ENCODE measurements around the gene EME2. TPM values are rescaled to one million over a fixed set of nuclear protein-coding genes. Genes with fewer than 3 reads are reported as not detected.

EME2 gene
- total and polyA plus RNA-seq, 4 donors: 1.4 to 9.0 (median 3.0) TPM

DNA sequence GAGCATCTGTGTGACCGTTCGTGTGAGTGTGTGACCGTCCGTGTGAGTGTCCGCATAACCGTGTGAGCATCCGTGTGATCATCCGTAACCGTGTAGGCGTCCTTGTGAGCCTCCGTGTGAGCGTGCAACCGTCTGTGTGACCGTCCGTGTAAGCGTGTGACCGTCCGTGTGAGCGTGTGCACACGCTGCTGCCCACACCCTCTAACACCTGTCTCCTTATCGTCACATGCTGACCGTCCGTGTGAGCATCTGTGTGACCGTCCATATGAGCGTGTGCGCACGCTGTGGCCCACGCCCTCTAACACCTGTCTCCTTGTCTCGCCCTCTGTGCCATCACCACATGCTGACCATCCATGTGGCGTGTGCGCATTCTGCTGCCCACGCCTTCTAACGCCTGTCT, 32.4 kb upstream of the EME2 start (continued):
- TF ChIP-seq CTCF (IDR thresholded peaks at IDR 0.05; ENCODE audit: low read depth, low read length, missing input control) (no peak), YY1 (IDR thresholded peaks at IDR 0.05) (no peak), JUND (IDR thresholded peaks at IDR 0.05) (no peak), FOXA1 (IDR thresholded peaks at IDR 0.05) (no peak), RXRA (IDR thresholded peaks at IDR 0.05) (no peak), FOXA2 (IDR thresholded peaks at IDR 0.05) (no peak), HNF4A (conservative IDR thresholded peaks at IDR 0.05) (no peak)
- TF ChIP-seq, protein P1, sequence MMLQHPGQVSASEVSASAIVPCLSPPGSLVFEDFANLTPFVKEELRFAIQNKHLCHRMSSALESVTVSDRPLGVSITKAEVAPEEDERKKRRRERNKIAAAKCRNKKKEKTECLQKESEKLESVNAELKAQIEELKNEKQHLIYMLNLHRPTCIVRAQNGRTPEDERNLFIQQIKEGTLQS (IDR thresholded peaks at IDR 0.05): no peak
- TF ChIP-seq, protein P2, sequence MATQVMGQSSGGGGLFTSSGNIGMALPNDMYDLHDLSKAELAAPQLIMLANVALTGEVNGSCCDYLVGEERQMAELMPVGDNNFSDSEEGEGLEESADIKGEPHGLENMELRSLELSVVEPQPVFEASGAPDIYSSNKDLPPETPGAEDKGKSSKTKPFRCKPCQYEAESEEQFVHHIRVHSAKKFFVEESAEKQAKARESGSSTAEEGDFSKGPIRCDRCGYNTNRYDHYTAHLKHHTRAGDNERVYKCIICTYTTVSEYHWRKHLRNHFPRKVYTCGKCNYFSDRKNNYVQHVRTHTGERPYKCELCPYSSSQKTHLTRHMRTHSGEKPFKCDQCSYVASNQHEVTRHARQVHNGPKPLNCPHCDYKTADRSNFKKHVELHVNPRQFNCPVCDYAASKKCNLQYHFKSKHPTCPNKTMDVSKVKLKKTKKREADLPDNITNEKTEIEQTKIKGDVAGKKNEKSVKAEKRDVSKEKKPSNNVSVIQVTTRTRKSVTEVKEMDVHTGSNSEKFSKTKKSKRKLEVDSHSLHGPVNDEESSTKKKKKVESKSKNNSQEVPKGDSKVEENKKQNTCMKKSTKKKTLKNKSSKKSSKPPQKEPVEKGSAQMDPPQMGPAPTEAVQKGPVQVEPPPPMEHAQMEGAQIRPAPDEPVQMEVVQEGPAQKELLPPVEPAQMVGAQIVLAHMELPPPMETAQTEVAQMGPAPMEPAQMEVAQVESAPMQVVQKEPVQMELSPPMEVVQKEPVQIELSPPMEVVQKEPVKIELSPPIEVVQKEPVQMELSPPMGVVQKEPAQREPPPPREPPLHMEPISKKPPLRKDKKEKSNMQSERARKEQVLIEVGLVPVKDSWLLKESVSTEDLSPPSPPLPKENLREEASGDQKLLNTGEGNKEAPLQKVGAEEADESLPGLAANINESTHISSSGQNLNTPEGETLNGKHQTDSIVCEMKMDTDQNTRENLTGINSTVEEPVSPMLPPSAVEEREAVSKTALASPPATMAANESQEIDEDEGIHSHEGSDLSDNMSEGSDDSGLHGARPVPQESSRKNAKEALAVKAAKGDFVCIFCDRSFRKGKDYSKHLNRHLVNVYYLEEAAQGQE (IDR thresholded peaks at IDR 0.05): no peak

DNA sequence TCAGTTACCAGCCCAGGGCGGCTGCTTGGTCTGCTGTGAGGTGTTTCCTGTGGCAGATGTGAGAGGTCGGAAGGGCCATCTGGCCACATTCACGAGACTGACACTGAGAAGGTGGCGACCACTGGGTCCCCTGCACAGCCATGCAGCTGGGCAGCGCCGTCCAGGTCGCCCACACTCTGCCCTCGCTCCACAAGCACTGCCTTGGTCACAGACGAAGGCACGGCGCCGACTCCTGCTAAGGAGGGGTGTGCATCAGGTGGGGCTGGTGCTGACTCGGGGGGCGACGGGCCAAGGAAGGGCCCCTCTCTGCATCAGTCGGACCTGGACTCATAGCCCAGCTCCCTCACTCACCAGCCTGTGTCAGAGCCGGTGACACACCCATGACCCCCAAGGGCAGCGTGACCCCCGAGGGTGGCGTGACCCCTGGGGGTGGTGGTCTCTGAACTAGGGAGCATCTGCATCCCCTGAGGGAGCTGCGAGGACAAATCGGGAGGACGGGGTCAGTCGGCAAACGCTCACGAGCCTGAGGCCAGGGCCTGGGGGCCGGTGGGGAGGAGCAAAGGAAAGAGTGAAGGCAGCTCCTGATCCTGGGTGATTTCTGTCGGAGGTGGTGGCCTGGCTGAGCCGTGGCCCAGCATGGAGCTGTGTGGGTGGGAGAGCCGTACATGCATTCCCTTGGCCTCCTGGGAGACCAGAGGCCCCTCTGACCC, 31.7 kb upstream of the EME2 start:
- DNase-seq (ENCODE audit: low spot score): no peak
- 95% methylated on average over 30 of the region's 30 CpGs for WGBS
- Histone ChIP-seq H3K36me3 (ENCODE audit: control insufficient read depth in 4 of 4, insufficient read depth in 3 of 4, low read depth in 1 of 4, low read length in 3 of 4) (peaks cover 4 to 39% (median 7%) of the 10 kb centered on the region in 4 donors), H3K9ac (ENCODE audit: low read depth in 1 of 2, low read length in 2 of 2) (no peak overlapping the region), H3K9me3 (ENCODE audit: control insufficient read depth in 4 of 4, low read length in 3 of 4) (no peaks in the 10 kb centered on the region), H3K27me3 (ENCODE audit: control insufficient read depth in 4 of 4, insufficient read depth in 4 of 4, low read length in 3 of 4) (no peaks in the 10 kb centered on the region), H3K4me1 (ENCODE audit: control insufficient read depth in 4 of 4, insufficient read depth in 4 of 4, low read length in 3 of 4) (no peaks in the 10 kb centered on the region), H3K27ac (ENCODE audit: low read depth in 1 of 2, low read length in 2 of 2) (no peak overlapping the region), H3K4me3 (ENCODE audit: low read depth in 1 of 3, low read length in 3 of 3) (no peak overlapping the region)
- TF ChIP-seq RXRA (IDR thresholded peaks at IDR 0.05) (no peak), HNF4A (conservative IDR thresholded peaks at IDR 0.05) (no peak), JUND (IDR thresholded peaks at IDR 0.05) (no peak), EGR1 (IDR thresholded peaks at IDR 0.05; ENCODE audit: low read depth in 2 of 2) (no peak)

- Histone ChIP-seq H3K9me3 (ENCODE audit: control insufficient read depth in 4 of 4, low read length in 3 of 4) (no peaks in the 10 kb centered on the region), H3K27ac (ENCODE audit: low read depth in 1 of 2, low read length in 2 of 2) (no peak overlapping the region), H3K4me1 (ENCODE audit: control insufficient read depth in 4 of 4, insufficient read depth in 4 of 4, low read length in 3 of 4) (no peaks in the 10 kb centered on the region), H3K36me3 (ENCODE audit: control insufficient read depth in 4 of 4, insufficient read depth in 3 of 4, low read depth in 1 of 4, low read length in 3 of 4) (peaks cover 4 to 39% (median 7%) of the 10 kb centered on the region in 4 donors), H3K27me3 (ENCODE audit: control insufficient read depth in 4 of 4, insufficient read depth in 4 of 4, low read length in 3 of 4) (no peaks in the 10 kb centered on the region), H3K4me3 (ENCODE audit: low read depth in 1 of 3, low read length in 3 of 3) (no peak overlapping the region), H3K9ac (ENCODE audit: low read depth in 1 of 2, low read length in 2 of 2) (no peak overlapping the region)
- no peak for DNase-seq (ENCODE audit: low spot score)
- WGBS: 97% methylated on average over 19 of the region's 19 CpGs
- no peak for TF ChIP-seq RXRA (IDR thresholded peaks at IDR 0.05)
- TF ChIP-seq FOXA2 (IDR thresholded peaks at IDR 0.05): no peak
- no peak for TF ChIP-seq ZBTB33 (IDR thresholded peaks at IDR 0.05)
- no peak for TF ChIP-seq MAX (IDR thresholded peaks at IDR 0.05)
- TF ChIP-seq TAF1 (conservative IDR thresholded peaks at IDR 0.05): no peak
- no peak for TF ChIP-seq YY1 (IDR thresholded peaks at IDR 0.05)
- TF ChIP-seq HNF4G (IDR thresholded peaks at IDR 0.05): no peak
These were observed 31.0 kb upstream of the EME2 start for GRCh38 chr16:1741553-1742165.

Measured in liver (tissue), 9 donors.